ENCODE results near the gene SPG11.
"Not testable (repeated sequence)": the region's sequence is repeated elsewhere in the genome, so short reads cannot be mapped to it uniquely, and the experiment has no call there.

The SPG11 gene

DNA sequence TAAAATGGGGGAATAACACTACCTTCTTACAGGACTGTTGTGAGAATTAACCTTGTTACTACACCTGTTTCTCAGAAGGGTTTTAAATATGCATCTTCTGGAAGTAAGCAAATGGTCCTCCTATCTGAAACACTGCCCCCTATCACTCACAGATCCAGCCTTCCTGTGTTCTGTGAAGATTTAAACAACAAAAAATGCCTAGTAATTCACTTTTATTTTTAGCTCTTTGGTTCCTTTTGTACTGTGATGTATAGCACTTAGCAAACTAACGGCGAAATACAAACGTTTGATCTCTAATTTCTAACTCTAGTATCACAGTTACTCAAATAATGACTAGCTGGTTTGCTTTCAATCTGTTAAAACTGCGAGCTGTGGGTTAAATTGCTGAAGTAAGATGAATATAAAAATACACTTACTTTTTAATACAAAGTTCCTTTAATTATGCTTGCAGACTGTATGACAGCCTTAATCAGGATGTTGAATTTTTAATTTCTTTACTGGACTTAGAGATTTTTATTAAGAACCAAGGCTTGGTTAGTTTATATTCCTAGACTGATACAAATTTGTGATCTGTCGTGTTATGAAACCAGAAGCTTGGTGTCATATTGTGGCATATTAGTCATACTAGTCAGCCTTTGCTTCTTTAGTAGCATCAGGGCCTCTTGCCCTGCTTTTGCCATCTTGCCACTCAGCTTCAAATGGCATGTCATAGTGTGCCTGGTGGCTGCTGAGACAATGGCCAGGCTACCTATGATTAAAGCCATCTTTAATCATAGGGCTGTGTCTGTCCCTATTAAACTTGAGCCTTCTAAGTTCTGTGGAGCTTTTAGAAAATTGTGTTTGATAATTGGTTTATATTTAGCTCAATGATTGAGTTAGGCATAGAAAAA, 117.3 kb downstream of the SPG11 start:
- no peak overlapping the region for H3K27ac ChIP-seq (ENCODE audit: low read depth, low read length)
- H3K4me1 ChIP-seq (ENCODE audit: control insufficient read depth in 1 of 2, insufficient read depth in 2 of 2, low read length in 2 of 2) = peaks cover 0 to 16% of the 10 kb centered on the region in 2 donors
- no peak overlapping the region for H3K4me3 ChIP-seq (ENCODE audit: low read depth in 1 of 2, low read length in 2 of 2)

DNA sequence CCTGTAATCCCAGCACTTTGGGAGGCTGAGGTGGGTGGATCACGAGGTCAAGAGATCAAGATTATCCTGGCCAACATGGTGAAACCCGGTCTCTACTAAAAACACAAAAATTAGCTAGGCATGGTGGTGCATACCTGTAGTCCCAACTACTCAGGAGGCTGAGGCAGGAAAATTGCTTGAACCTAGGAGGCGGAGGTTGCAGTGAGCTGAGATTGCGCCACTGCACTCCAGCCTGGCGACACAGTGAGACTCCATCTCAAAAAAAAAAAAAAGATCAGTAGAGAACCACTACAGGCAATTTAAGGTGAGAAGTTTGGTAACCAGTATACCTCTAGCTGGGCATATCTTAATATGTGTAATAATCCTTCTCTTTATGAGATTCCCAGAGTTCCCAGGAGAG, 118.7 kb downstream of the SPG11 start:
- not testable (repeated sequence) for H3K9me3 ChIP-seq (ENCODE audit: control insufficient read depth in 1 of 2, low read length in 2 of 2); H3K27ac ChIP-seq (ENCODE audit: low read depth, low read length); H3K4me3 ChIP-seq (ENCODE audit: low read depth in 1 of 2, low read length in 2 of 2); H3K9ac ChIP-seq (ENCODE audit: low read depth in 1 of 2, low read length in 2 of 2); H3K27me3 ChIP-seq (ENCODE audit: control insufficient read depth in 1 of 2, insufficient read depth in 2 of 2, low read length in 2 of 2)
- H3K4me1 ChIP-seq (ENCODE audit: control insufficient read depth in 1 of 2, insufficient read depth in 2 of 2, low read length in 2 of 2) = peaks cover 0 to 16% of the 10 kb centered on the region in 2 donors
- peaks cover 3 to 12% of the 10 kb centered on the region in 2 donors for H3K36me3 ChIP-seq (ENCODE audit: control insufficient read depth in 1 of 2, insufficient read depth in 2 of 2, low read length in 2 of 2)

More for the DNA sequence above, 117.3 kb downstream of the SPG11 start:
- H3K9me3 ChIP-seq (ENCODE audit: control insufficient read depth in 1 of 2, low read length in 2 of 2) = no peaks in the 10 kb centered on the region
- no peak overlapping the region for H3K9ac ChIP-seq (ENCODE audit: low read depth in 1 of 2, low read length in 2 of 2)
- H3K36me3 ChIP-seq (ENCODE audit: control insufficient read depth in 1 of 2, insufficient read depth in 2 of 2, low read length in 2 of 2) = peaks cover under 1 to 8% of the 10 kb centered on the region in 2 donors
- no peaks in the 10 kb centered on the region for H3K27me3 ChIP-seq (ENCODE audit: control insufficient read depth in 1 of 2, insufficient read depth in 2 of 2, low read length in 2 of 2)

DNA sequence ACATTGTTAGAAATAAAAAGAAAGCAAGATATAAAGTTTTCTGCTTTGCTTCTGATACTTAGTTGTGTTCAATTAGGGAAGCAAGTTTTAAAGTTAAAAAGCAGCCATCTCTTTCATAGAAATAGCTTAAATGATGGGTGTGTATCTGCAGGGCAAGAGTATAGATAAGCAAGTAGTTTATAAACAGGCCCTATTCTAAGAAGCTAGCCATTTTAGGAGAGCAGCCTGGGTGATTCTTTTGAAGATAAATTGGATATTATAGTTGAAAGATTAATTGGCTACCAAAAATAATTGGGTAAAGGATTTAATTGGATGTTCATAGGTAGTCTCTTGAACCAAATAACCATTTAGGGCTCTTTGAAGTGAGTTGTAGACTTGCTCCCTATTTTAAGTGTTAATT, 120.9 kb downstream of the SPG11 start:
- Histone ChIP-seq H3K27ac (ENCODE audit: low read depth, low read length) (no peak overlapping the region), H3K4me3 (ENCODE audit: low read depth in 1 of 2, low read length in 2 of 2) (no peak overlapping the region), H3K36me3 (ENCODE audit: control insufficient read depth in 1 of 2, insufficient read depth in 2 of 2, low read length in 2 of 2) (peaks cover 3 to 10% of the 10 kb centered on the region in 2 donors), H3K9me3 (ENCODE audit: control insufficient read depth in 1 of 2, low read length in 2 of 2) (no peaks in the 10 kb centered on the region), H3K27me3 (ENCODE audit: control insufficient read depth in 1 of 2, insufficient read depth in 2 of 2, low read length in 2 of 2) (no peaks in the 10 kb centered on the region), H3K9ac (ENCODE audit: low read depth in 1 of 2, low read length in 2 of 2) (no peak overlapping the region), H3K4me1 (ENCODE audit: control insufficient read depth in 1 of 2, insufficient read depth in 2 of 2, low read length in 2 of 2) (peaks cover 12 to 25% of the 10 kb centered on the region in 2 donors)

DNA sequence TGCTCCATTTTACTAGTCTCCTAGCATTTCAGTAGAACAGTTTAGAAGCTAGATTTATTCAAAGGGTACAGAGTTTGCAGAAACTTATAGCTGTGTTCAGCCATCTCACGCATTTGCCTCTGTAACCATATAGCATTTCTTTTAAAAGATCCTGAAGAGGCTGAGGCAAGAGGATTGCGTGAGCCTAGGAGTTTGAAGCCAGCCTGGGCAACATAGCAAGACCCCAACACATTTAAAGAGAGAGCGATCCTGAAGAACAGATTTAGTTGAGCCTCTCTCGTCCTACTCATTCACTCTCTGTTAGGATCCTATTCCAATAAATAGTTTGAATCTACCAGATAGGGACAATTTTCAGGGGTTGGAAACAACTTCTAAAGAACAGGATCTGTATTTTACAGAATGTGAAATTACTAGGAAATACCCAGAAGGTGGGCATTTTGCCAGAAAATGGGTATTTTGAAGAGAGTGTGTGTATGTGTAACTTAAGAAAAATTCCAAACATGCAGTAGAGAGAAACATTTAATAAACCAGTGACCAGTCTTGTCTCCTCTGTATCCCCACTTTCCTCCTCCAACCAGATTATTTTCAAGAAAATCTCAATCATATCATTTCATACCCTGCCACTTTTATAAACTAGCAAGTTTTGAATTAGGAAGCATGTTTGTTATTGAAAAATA, 122.0 kb downstream of the SPG11 start:
- Histone ChIP-seq H3K9ac (ENCODE audit: low read depth in 1 of 2, low read length in 2 of 2) (no peak overlapping the region), H3K27me3 (ENCODE audit: control insufficient read depth in 1 of 2, insufficient read depth in 2 of 2, low read length in 2 of 2) (no peaks in the 10 kb centered on the region), H3K36me3 (ENCODE audit: control insufficient read depth in 1 of 2, insufficient read depth in 2 of 2, low read length in 2 of 2) (peaks cover 3 to 10% of the 10 kb centered on the region in 2 donors), H3K27ac (ENCODE audit: low read depth, low read length) (no peak overlapping the region), H3K4me1 (ENCODE audit: control insufficient read depth in 1 of 2, insufficient read depth in 2 of 2, low read length in 2 of 2) (peaks cover 12 to 25% of the 10 kb centered on the region in 2 donors), H3K4me3 (ENCODE audit: low read depth in 1 of 2, low read length in 2 of 2) (no peak overlapping the region), H3K9me3 (ENCODE audit: control insufficient read depth in 1 of 2, low read length in 2 of 2) (no peaks in the 10 kb centered on the region)

DNA sequence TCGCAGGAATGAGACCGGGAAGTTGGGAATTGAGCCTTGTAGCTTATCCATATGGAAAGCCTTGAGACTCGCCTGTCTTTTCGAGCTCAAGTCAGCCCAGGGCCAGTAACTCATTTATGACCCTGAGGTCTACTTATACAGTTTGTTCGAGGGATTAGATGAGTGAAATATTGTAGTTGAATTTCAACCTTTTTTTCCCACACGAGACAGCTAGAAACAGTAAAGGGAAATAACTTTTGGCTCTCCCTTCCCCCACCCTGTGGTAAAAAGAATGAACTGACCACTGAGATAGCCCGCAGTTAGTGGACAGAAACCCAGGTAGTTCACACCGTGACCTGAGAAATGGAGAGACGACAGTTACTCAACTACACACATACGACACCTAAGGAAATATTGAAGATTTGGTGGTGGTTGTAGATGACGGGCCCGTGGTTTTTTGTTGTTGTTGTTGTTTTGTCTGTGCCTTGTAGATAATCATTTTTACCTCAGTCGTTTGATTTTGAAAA, 125.7 kb downstream of the SPG11 start:
- Histone ChIP-seq H3K27ac (ENCODE audit: low read depth, low read length) (peak overlapping the region; percentile 93), H3K36me3 (ENCODE audit: control insufficient read depth in 1 of 2, insufficient read depth in 2 of 2, low read length in 2 of 2) (peaks cover 3 to 10% of the 10 kb centered on the region in 2 donors), H3K4me1 (ENCODE audit: control insufficient read depth in 1 of 2, insufficient read depth in 2 of 2, low read length in 2 of 2) (peaks cover 20 to 28% of the 10 kb centered on the region in 2 donors), H3K9me3 (ENCODE audit: control insufficient read depth in 1 of 2, low read length in 2 of 2) (no peaks in the 10 kb centered on the region), H3K27me3 (ENCODE audit: control insufficient read depth in 1 of 2, insufficient read depth in 2 of 2, low read length in 2 of 2) (no peaks in the 10 kb centered on the region), H3K4me3 (ENCODE audit: low read depth in 1 of 2, low read length in 2 of 2) (peak overlapping the region; percentile 84 to 89), H3K9ac (ENCODE audit: low read depth in 1 of 2, low read length in 2 of 2) (peak overlapping the region; percentile 89 to 94)

DNA sequence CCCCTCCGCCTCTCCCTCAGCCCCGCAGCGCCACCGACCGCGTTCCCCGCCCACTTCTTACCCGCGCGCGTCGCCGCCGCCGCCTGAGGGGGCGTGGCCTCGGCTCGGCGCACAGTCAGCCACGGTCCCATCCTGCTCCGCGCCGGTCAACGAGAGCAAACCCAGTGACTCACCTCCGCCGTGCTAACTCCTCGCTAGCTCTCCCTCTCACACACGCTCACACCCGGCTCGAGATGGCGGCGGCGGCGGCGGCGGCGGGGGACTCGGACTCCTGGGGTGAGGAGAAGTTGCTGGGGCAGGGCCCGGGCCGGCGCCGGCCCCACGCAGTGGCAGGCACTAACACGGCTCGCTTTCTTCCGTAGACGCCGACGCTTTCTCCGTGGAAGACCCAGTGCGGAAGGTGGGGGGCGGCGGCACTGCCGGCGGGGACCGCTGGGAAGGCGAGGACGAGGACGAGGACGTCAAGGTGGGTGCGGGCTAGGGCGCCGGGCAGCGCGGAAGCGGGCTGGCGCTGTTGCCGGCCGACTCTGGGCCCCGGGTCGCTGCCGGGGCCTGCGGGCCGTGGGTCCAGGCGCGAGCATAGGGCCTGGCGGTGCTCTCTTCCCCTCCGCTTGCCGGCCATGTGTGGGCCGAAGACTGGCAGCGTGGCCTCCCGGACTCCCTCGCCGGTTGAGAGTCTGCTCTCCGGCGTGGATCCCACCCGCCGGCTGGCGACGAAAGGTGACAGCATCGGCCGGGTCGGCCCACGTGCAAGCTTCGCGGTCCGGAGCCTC, 126.3 kb downstream of the SPG11 start, which contains the start of gene EIF3J:
Gene EIF3J (plus strand): TSS at position 186 of the 773 bp plus-strand sequence. CDS start 48 bp downstream, at position 234.
- Histone ChIP-seq H3K27me3 (ENCODE audit: control insufficient read depth in 1 of 2, insufficient read depth in 2 of 2, low read length in 2 of 2) (no peaks in the 10 kb centered on the region), H3K9me3 (ENCODE audit: control insufficient read depth in 1 of 2, low read length in 2 of 2) (no peaks in the 10 kb centered on the region), H3K27ac (ENCODE audit: low read depth, low read length) (peak within 1 kb of the TSS; percentile 97), H3K36me3 (ENCODE audit: control insufficient read depth in 1 of 2, insufficient read depth in 2 of 2, low read length in 2 of 2) (peaks cover 3 to 10% of the 10 kb centered on the region in 2 donors), H3K4me1 (ENCODE audit: control insufficient read depth in 1 of 2, insufficient read depth in 2 of 2, low read length in 2 of 2) (peaks cover 20 to 21% of the 10 kb centered on the region in 2 donors), H3K9ac (ENCODE audit: low read depth in 1 of 2, low read length in 2 of 2) (peak within 1 kb of the TSS; percentile 89 to 95), H3K4me3 (ENCODE audit: low read depth in 1 of 2, low read length in 2 of 2) (peak within 1 kb of the TSS; percentile 91 to 92)

DNA sequence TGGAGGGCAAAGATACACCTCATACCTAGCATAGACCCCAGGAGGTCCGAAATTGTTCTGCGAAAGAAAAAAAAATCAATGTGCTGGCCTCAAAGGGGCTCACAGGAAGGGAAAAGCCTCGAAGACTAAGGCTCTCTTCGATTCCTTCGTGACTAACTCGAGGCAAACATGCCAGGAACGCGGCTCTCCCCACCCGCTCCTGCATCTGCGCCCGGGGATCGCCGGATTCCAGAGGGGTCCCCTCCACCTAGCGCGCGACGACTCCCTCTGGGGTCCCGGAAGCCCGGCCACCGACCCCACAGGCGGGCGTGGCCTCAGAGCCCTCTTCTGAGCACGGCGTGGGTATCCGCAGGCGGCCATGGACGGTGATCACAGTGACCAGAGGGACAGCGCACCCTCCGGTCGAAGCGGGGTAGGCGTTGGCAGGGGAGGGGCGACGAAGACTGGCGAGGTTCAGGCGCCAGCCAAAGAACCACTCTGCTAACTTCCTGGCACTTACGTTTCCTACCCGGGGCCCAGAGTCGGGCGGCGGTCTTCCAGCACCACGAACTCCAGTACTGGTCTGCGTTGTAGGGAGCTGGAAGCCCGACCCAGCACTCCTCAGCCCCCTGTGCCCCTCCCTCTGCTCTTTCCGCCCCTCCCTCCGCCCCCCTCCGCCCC, 127.0 kb downstream of the SPG11 start:
- Histone ChIP-seq H3K27me3 (ENCODE audit: control insufficient read depth in 1 of 2, insufficient read depth in 2 of 2, low read length in 2 of 2) (no peaks in the 10 kb centered on the region), H3K9ac (ENCODE audit: low read depth in 1 of 2, low read length in 2 of 2) (peak overlapping the region; percentile 86 to 95), H3K9me3 (ENCODE audit: control insufficient read depth in 1 of 2, low read length in 2 of 2) (no peaks in the 10 kb centered on the region), H3K27ac (ENCODE audit: low read depth, low read length) (peak overlapping the region; percentile 97), H3K36me3 (ENCODE audit: control insufficient read depth in 1 of 2, insufficient read depth in 2 of 2, low read length in 2 of 2) (peaks cover 3 to 10% of the 10 kb centered on the region in 2 donors), H3K4me1 (ENCODE audit: control insufficient read depth in 1 of 2, insufficient read depth in 2 of 2, low read length in 2 of 2) (peaks cover 14 to 20% of the 10 kb centered on the region in 2 donors), H3K4me3 (ENCODE audit: low read depth in 1 of 2, low read length in 2 of 2) (peak overlapping the region; percentile 91 to 92)

DNA sequence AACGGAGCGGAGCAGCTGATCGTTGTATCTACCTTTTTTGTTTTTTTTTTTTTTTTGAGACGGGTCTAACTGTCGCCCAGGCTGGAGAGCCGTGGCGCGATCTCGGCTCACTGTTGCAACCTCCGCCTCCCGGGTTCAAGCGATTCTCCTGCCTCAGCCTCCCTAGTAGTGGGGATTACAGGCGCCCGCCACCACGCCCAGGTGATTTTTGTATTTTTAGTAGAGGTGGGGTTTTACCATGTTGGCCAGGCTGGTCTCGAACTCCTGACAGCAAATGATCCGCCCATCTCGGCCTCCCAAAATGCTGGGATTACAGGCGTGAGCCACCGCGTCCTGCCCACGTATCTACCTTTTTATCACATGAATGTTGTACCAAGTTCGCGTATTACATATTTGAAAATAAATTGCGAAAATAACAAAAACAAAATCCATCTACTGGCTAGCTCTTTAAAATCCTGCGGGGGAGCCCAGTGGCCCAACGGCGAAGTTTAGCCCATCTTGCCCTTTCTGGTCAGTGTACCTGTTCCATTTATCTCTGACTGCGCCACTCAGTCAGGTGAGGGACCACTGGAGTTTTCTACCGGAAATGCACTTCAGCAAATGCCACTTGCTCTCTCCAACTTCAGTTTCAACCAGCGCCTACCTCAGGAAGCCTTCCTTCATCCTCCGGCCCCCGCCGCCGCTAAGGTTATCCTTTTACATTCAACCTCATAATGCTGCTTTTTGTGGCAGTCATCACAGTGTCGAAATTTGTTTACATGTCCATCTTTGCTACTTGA, 127.8 kb downstream of the SPG11 start:
- Histone ChIP-seq H3K9ac (ENCODE audit: low read depth in 1 of 2, low read length in 2 of 2) (peak overlapping the region; percentile 86 to 95), H3K9me3 (ENCODE audit: control insufficient read depth in 1 of 2, low read length in 2 of 2) (no peaks in the 10 kb centered on the region), H3K4me1 (ENCODE audit: control insufficient read depth in 1 of 2, insufficient read depth in 2 of 2, low read length in 2 of 2) (peaks cover 13 to 20% of the 10 kb centered on the region in 2 donors), H3K27me3 (ENCODE audit: control insufficient read depth in 1 of 2, insufficient read depth in 2 of 2, low read length in 2 of 2) (no peaks in the 10 kb centered on the region), H3K36me3 (ENCODE audit: control insufficient read depth in 1 of 2, insufficient read depth in 2 of 2, low read length in 2 of 2) (peaks cover 0 to 3% of the 10 kb centered on the region in 2 donors), H3K4me3 (ENCODE audit: low read depth in 1 of 2, low read length in 2 of 2) (peak overlapping the region; percentile 91 to 92), H3K27ac (ENCODE audit: low read depth, low read length) (peak overlapping the region; percentile 97)

DNA sequence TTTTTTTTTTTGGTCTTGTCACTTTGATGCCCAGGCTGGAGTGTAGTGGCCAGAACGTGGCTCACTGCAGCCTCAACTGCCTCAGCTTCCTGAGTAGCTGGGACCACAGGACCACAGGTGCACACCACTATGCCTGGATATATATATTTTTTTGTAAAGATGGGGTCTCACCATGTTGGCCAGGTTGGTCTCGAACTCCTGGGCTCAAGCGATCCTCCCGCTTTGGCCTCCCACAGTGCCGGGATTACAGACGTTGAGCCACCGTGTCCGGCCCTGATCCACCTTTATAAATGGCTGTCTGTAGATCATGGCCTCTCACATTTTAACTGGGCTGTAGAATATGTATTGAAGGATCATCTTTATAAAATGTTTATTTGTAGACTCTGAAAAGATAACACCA, 128.4 kb downstream of the SPG11 start:
- Histone ChIP-seq H3K36me3 (ENCODE audit: control insufficient read depth in 1 of 2, insufficient read depth in 2 of 2, low read length in 2 of 2) (no peaks in the 10 kb centered on the region), H3K9me3 (ENCODE audit: control insufficient read depth in 1 of 2, low read length in 2 of 2) (no peaks in the 10 kb centered on the region), H3K9ac (ENCODE audit: low read depth in 1 of 2, low read length in 2 of 2) (no peak overlapping the region), H3K27me3 (ENCODE audit: control insufficient read depth in 1 of 2, insufficient read depth in 2 of 2, low read length in 2 of 2) (no peaks in the 10 kb centered on the region), H3K4me3 (ENCODE audit: low read depth in 1 of 2, low read length in 2 of 2) (no peak overlapping the region), H3K27ac (ENCODE audit: low read depth, low read length) (no peak overlapping the region), H3K4me1 (ENCODE audit: control insufficient read depth in 1 of 2, insufficient read depth in 2 of 2, low read length in 2 of 2) (peaks cover 13 to 20% of the 10 kb centered on the region in 2 donors)
